HG03460 (cell line): ENCODE data around the gene CCNB2.
"Not testable (repeated sequence)": the region's sequence is repeated elsewhere in the genome, so short reads cannot be mapped to it uniquely, and the experiment has no call there.

Experiments used
- ATAC-seq: cut with Tn5 transposase; IDR thresholded peaks from one replicate; pipeline ENCODE4 v1.9.1; 2021; ENCODE audit not compliant: unreplicated experiment

The CCNB2 gene

GRCh38 chr15:59131969-59132562, 27.1 kb downstream of the CCNB2 start:
- ATAC-seq = no peak

GRCh38 chr15:59133929-59134427, 29.0 kb downstream of the CCNB2 start:
- ATAC-seq = no peak

- no peak for ATAC-seq
These were observed 32.6 kb downstream of the CCNB2 start for GRCh38 chr15:59137566-59137965.

- no peak for ATAC-seq
These were observed 33.3 kb downstream of the CCNB2 start for GRCh38 chr15:59138243-59138642.

- ATAC-seq = no peak
These were observed 35.7 kb downstream of the CCNB2 start for GRCh38 chr15:59140422-59141226.

- no peak for ATAC-seq
These were observed 38.3 kb downstream of the CCNB2 start for GRCh38 chr15:59143281-59143680.

GRCh38 chr15:59144594-59144993, 39.6 kb downstream of the CCNB2 start:
- not testable (repeated sequence) for ATAC-seq

- ATAC-seq = no peak
These were observed 42.7 kb downstream of the CCNB2 start for GRCh38 chr15:59147666-59148065.

GRCh38 chr15:59148153-59148833, 43.3 kb downstream of the CCNB2 start:
- ATAC-seq = no peak

GRCh38 chr15:59150185-59150584, 45.2 kb downstream of the CCNB2 start:
- ATAC-seq = no peak

- no peak for ATAC-seq
These were observed 47.9 kb downstream of the CCNB2 start for GRCh38 chr15:59152694-59153450.

GRCh38 chr15:59153466-59153865, 48.5 kb downstream of the CCNB2 start:
- no peak for ATAC-seq

- no peak for ATAC-seq
These were observed 49.3 kb downstream of the CCNB2 start for GRCh38 chr15:59154243-59154642.

GRCh38 chr15:59155431-59155830, 50.5 kb downstream of the CCNB2 start:
- ATAC-seq = no peak

- no peak for ATAC-seq
These were observed 52.5 kb downstream of the CCNB2 start for GRCh38 chr15:59157396-59157795.

GRCh38 chr15:59157840-59158700, 53.1 kb downstream of the CCNB2 start:
- no peak for ATAC-seq

- ATAC-seq = no peak
These were observed 53.7 kb downstream of the CCNB2 start for GRCh38 chr15:59158701-59159034.

- no peak for ATAC-seq
These were observed 54.3 kb downstream of the CCNB2 start for GRCh38 chr15:59159210-59159609.

- ATAC-seq = no peak
These were observed 56.1 kb downstream of the CCNB2 start for GRCh38 chr15:59160880-59161593.

- not testable (repeated sequence) for ATAC-seq
These were observed 57.1 kb downstream of the CCNB2 start for GRCh38 chr15:59162080-59162479.
